GM10266 (cell line): ENCODE results near the gene CNGA2.

Source experiments
- DNase-seq: peaks from one replicate; pipeline ENCODE4 v3.0.0; 2012; ENCODE audit errors: extremely low spot score
- CTCF ChIP-seq: IDR thresholded peaks from 2 replicates; pipeline ENCODE4 v1.5.1; 2012; ENCODE audit warnings: mild to moderate bottlenecking, low read depth; ENCODE audit not compliant: control insufficient read depth, insufficient read depth; ENCODE audit errors: missing control alignments

CNGA2 gene

GRCh38 chrX:151724563-151725337 is 9.8 kb upstream of the CNGA2 start:
- DNase-seq, result no peak

DNA sequence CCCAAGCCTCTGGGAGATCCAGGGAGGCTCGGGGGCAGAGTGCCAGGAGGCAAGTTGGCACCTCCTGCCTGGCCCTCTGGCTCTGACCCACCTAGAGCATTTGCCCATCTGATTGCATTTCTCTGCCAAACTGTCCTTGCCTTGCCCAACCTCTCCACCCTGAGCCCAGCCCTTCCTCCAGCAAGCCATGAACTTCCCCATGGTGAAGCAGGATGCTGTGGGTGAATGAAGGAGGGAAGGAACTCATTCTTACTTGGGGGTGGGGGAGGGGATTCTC is 9.3 kb upstream of the CNGA2 start:
- TF ChIP-seq CTCF, result no peak
- DNase-seq, result no peak

More at GRCh38 chrX:151724563-151725337, 9.8 kb upstream of the CNGA2 start:
- TF ChIP-seq CTCF, result no peak

DNA sequence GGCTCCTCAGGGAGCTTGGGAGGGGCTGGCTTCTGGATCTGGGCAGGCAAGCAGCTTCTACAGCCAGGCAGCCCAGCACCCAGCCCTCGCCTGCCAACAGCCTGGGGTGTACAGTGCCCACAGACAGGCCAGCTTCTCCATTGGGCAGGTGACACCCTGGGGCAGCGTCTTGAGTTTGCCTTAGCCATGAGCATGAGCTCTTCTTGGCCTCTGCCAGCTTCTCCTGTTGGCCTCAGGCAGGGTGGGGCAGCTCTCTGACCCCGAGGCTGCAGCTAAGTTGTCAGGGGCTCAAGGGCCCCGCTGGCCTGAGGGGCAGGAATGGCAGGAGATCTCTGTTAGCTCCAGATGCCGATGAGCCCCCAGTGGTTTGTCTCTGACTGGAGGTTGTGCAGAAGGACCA is 7.8 kb upstream of the CNGA2 start:
- DNase-seq, result no peak
- TF ChIP-seq CTCF, result no peak

GRCh38 chrX:151727346-151727745 is 7.2 kb upstream of the CNGA2 start:
- no peak for TF ChIP-seq CTCF
- DNase-seq, result no peak

GRCh38 chrX:151729056-151729725 is 5.4 kb upstream of the CNGA2 start:
- no peak for DNase-seq
- no peak for TF ChIP-seq CTCF

- TF ChIP-seq CTCF, result no peak
- no peak for DNase-seq
Observed at GRCh38 chrX:151735219-151735618, 673 bp downstream of the CNGA2 start.

GRCh38 chrX:151736685-151737084 is 2.1 kb downstream of the CNGA2 start:
- no peak for TF ChIP-seq CTCF

More at GRCh38 chrX:151736685-151737084, 2.1 kb downstream of the CNGA2 start:
- DNase-seq, result no peak
